ENCODE results near the gene PIK3R4.
A peak's percentile ranks its signal among the peaks of the same experiment; 100 is the strongest.

The PIK3R4 gene

GRCh38 chr3:130746246-130747039 is at the start of gene PIK3R4:
Gene PIK3R4 (minus strand): TSS chr3:130746829. CDS start chr3:130745218, 1,611 bp downstream.
- DNase-seq (ENCODE audit: low read depth in 2 of 2, low spot score in 1 of 2), result peak; percentile 85 to 88

GRCh38 chr3:130795396-130795795 is 48.8 kb upstream of the PIK3R4 start:
- DNase-seq (ENCODE audit: low read depth in 2 of 2, low spot score in 1 of 2), result no peak

GRCh38 chr3:130792246-130792645 is 45.6 kb upstream of the PIK3R4 start:
- DNase-seq (ENCODE audit: low read depth in 2 of 2, low spot score in 1 of 2), result no peak

GRCh38 chr3:130789782-130790322 is 43.2 kb upstream of the PIK3R4 start:
- no peak for DNase-seq (ENCODE audit: low read depth in 2 of 2, low spot score in 1 of 2)

DNA sequence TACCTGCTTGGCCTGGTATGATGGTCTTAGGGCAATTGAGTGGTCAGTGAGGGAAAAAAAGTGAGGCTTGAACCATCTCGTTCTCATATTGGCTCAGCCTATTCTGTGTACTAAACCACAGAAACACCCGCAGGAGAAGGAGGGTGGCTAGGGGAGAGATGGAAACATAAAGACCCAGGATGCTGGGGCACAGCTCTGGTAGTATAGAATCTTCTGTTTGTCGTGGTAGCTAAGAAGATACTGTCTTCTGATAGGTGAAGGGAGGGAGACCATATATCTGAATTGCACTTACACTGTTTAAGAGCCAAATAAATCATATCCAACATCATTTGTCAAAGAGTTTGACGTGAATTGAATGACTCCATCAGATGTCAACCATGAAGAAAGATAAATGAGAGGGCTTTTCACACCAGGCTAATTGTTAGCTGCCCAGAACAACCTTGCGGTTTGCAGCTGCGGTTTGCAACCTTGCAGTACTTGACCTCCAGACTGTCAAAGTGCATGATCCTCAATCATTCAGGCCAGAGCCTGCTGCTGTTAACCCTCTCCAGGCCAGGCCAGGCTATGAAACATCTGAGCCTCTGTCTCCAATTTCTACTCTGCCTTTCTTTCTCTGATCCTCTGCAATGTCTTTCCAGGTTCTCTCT is 40.9 kb upstream of the PIK3R4 start:
- no peak for DNase-seq (ENCODE audit: low read depth in 2 of 2, low spot score in 1 of 2)

DNA sequence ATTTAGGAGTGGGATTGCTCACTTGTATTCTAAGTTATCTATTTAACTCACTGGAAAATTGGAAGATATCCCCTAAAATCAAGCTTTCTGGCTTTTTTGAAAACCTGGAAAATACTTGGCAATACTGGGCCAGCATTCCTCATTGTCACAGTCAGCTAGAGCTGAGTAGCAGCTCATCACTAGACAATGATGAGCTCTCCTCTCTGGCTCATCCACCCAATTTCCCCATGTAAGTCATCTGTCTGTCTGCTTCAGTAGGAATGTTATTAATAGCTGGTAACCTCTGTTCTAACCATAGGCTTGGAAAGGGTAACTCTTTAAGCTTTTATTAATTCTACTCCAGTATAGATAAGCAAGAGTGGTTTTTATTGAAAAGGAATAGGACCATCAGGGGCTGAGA is 39.7 kb upstream of the PIK3R4 start:
- DNase-seq (ENCODE audit: low read depth in 2 of 2, low spot score in 1 of 2), result no peak

DNA sequence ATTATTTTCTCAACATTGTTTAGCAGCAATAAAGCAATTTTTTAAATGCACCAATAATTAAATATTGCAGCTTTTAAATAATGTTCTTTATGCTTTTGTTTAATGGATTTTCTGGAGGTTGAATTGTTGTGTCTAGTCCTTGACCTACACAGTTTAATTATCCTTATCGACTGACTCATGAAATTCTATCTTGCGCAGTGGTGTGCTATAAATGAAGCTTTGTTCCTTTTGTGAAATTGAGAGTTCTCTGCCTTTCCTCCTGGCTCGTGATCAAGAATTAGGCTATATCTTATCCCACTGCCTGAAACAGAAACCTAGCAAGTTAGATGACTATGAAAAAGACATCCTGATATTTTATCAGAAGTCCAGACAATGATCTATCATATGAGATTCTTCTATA is 37.0 kb upstream of the PIK3R4 start:
- DNase-seq (ENCODE audit: low read depth in 2 of 2, low spot score in 1 of 2), result no peak

- no peak for DNase-seq (ENCODE audit: low read depth in 2 of 2, low spot score in 1 of 2)
Observed at GRCh38 chr3:130779486-130779885, 32.9 kb upstream of the PIK3R4 start.

GRCh38 chr3:130779031-130779430 is 32.4 kb upstream of the PIK3R4 start:
- no peak for DNase-seq (ENCODE audit: low read depth in 2 of 2, low spot score in 1 of 2)

DNA sequence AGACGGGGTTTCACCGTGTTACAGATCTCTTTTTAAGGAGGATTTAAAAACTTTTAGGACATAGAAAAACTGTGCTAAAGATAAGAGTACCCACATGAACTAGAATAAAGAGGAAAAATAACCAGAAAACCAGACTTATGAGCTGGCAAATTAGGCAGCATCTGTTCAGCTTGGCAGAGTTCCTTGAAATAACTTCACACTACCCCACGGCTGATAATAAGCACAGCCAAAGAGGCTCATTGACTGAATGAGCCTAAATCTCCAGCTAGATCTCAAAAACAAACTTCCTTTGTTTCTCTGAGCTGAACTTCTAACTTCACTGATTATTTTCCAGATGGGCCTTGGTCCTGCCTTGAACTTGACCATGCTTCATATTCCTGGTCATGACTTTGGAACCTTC is 26.7 kb upstream of the PIK3R4 start:
- no peak for DNase-seq (ENCODE audit: low read depth in 2 of 2, low spot score in 1 of 2)

DNA sequence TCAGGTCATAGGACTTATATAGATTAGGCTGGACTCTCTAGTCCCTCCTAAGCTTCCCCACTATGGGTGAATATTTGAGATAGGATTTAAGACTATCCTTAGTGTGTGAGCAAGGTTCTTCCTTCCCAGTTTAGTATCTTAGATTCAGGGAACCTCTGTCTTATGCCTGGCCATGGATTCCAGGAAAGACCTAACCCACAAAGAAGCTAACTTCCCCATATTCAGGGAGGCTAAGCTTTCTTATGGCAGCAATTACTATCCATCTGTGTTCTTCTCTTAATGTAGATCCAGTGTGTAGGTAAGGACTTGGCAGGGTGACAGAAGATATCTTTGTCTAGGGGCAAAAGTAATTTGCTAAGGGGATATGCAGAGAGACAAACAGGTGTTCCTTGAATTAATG is 25.5 kb upstream of the PIK3R4 start:
- DNase-seq (ENCODE audit: low read depth in 2 of 2, low spot score in 1 of 2), result no peak

DNA sequence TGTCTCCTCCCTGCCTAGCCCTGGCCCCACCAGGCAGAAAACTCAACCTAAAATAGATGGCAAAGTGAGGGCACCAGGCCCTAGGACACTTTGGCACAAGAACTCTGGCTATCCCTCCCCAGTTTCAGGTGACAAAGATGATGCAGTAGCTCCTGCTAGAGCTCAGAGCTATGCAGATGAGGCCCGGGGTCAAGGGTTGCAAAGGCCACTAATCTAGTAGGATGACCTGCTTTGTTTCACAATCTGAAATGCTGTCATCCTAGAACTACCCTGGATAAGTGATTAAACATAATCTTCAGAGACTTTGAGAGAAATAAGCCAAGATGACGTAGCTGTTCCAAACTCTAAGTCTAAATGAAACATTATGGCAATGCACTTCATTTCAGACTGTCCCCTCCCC is 24.0 kb upstream of the PIK3R4 start:
- no peak for DNase-seq (ENCODE audit: low read depth in 2 of 2, low spot score in 1 of 2)

- DNase-seq (ENCODE audit: low read depth in 2 of 2, low spot score in 1 of 2), result no peak
Observed at GRCh38 chr3:130761730-130762311, 15.2 kb upstream of the PIK3R4 start.

DNA sequence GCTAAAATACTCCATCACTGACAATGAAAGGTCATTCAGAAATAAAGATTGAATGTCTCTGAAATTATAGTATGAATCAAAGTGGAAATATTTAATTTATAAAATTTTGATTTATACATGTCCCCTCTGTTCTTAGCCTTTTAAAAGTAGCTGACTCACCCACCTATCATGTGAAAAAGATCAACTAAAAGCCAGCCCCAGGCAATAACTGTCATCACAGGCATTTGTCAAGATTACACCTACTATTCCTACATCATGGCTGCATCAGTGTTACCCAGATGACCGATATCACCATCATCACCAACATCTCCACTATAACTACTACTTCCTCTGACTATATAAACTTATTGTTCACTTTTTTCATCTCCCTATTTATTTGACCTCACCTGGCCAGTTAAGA is 14.3 kb upstream of the PIK3R4 start:
- DNase-seq (ENCODE audit: low read depth in 2 of 2, low spot score in 1 of 2), result no peak

DNA sequence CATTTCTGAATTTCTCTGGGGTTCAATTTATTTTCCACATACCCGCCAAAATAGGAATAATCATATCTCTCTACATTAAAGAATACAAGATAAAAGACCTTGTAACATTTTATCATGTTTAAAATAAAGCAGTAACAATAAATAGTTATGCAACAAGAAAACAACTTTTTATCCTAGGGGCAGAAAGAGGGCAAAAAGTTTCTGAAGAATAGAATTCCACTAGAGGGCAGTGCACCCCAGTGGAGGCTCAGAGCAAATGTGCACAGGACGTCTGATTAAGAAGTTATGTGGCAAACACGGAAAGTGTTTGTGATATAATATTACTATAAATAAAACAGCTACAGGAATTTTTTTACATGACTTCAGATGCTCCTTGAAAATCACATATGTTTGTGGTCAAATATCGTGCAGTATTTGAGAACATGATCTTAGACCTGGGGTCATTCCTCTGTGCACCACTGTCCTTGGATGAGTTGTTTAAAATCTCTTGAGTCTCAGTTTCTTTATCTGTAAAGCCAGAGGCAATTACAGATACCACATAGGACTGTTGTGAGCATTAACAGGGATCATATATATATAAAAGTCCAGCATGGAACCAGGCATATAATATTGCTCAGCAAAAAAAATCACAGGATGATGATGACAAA is 13.2 kb upstream of the PIK3R4 start:
- no peak for DNase-seq (ENCODE audit: low read depth in 2 of 2, low spot score in 1 of 2)

- DNase-seq (ENCODE audit: low read depth in 2 of 2, low spot score in 1 of 2), result no peak
Observed at GRCh38 chr3:130758624-130759369, 12.2 kb upstream of the PIK3R4 start.

GRCh38 chr3:130757611-130758150 is 11.1 kb upstream of the PIK3R4 start:
- DNase-seq (ENCODE audit: low read depth in 2 of 2, low spot score in 1 of 2), result no peak

DNA sequence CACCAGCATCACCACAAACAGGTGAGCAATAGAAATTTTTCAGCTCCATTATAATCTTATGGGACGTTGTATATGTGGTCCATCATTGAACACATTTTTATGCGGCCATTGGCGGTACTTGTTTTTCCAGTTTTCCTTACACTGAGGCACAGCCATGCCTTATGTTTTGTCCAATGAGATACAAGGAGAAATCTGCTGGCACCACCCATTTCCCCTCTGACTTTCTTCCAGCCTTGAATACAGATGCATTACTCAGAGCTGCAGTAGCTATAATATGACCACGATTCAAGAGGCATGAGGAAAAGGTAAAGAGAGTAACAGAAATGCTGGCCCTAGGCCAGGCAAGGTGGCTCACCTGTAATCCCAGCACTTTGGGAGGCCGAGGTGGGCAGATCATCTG is 9.0 kb upstream of the PIK3R4 start:
- no peak for DNase-seq (ENCODE audit: low read depth in 2 of 2, low spot score in 1 of 2)

DNA sequence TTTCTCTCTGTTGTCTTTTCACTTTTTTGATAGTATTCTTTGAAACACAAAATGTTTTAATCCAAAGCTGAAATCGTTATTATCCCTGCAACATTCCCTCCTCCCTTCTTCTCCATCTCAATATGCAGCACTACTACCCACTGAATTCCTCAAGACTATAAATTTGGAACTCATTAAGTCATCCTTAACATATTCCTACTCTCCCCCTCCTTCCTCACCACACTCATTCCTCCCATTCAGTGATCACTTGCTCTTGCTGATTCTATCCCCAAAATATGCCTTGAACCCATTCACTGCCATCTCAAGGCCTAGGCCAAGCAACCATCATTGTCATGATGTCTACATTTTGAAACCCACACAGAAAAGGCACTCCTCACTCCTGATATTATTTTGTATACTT is 2.4 kb upstream of the PIK3R4 start:
- no peak for DNase-seq (ENCODE audit: low read depth in 2 of 2, low spot score in 1 of 2)

DNA sequence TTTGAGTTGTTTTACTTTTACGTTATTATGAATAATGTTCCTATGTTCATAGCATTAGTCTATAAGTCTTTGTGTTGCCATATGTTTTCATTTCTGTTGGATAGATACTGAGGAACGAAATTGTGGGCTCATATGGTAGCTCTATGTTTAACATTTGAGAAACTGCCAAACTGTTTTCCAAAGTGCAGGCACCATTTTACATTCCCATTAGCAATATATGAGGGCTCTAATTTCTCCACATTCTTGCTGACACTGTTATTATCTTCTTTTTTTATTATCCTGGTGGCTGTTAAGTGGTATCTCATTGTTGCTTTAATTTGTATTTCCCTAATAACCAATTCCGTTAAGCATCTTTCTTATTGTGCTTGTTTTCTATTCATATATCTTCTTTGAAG is 1.8 kb upstream of the PIK3R4 start:
- no peak for DNase-seq (ENCODE audit: low read depth in 2 of 2, low spot score in 1 of 2)

DNA sequence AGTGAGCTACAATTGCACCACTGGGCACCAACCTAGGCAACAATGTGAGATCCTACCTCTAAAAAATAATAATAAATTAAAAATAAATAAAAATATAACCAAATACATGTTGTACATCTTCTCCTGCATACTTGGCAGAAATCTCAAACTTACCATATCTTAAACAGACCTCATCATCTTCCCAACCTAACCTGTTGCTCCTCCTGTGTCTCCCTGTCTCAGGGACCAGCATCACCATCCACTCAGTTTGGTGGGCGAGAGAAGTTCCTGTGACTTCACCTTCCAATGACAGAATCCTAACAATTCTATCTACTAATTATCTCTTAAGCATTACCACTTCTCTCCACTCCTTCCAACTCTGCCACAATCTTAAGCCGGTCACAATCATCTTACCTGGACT is 3.3 kb downstream of the PIK3R4 start:
- no peak for DNase-seq (ENCODE audit: low read depth in 2 of 2, low spot score in 1 of 2)

Measured in stimulated activated CD8-positive, alpha-beta memory T cell treated with anti-CD3 and anti-CD28 coated beads, Interleukin-4, amount 100 ng/mL, for 1 hour (primary cell).